Astrocyte (in vitro differentiated cells and primary cell): ENCODE measurements around the gene CCDC187. TPM values are rescaled to one million over a fixed set of nuclear protein-coding genes. Genes with fewer than 3 reads are reported as not detected.

Experiments used
- DNase-seq: peaks from one replicate; pipeline ENCODE4 v3.0.0-alpha.2; 2010; ENCODE audit warnings: low read depth
- FAIRE-seq: peaks from 2 replicates; lab custom pipeline; 2011; peaks lifted over from hg19 to GRCh38; lab: Jason Lieb, UNC
- H2AFZ ChIP-seq: 2 replicates; pipeline ENCODE4 v1.6.0; 2012; ENCODE audit warnings: low read depth, low read length, inconsistent platforms
- H3K27ac ChIP-seq: 2 replicates; pipeline ENCODE4 v1.5.1; 2011; ENCODE audit warnings: low read depth, low read length, inconsistent platforms
- H3K27me3 ChIP-seq: 2 replicates; pipeline ENCODE4 v1.6.0; 2011; ENCODE audit warnings: low read length, inconsistent platforms; ENCODE audit not compliant: insufficient read depth
- H3K36me3 ChIP-seq: 2 replicates; pipeline ENCODE4 v1.5.1; 2011; ENCODE audit warnings: low read length, inconsistent platforms; ENCODE audit not compliant: insufficient read depth
- H3K4me1 ChIP-seq: 2 replicates; pipeline ENCODE4 v1.5.1; 2011; ENCODE audit warnings: low read length, inconsistent platforms; ENCODE audit not compliant: insufficient read depth
- H3K4me2 ChIP-seq: 2 replicates; pipeline ENCODE4 v1.6.0; 2012; ENCODE audit warnings: low read length, inconsistent platforms
- H3K4me3 ChIP-seq: 2 replicates; pipeline ENCODE4 v1.5.1; 2011; ENCODE audit warnings: low read depth, mild to moderate bottlenecking, low read length, inconsistent platforms; ENCODE audit not compliant: insufficient read depth
- H3K79me2 ChIP-seq: 2 replicates; pipeline ENCODE4 v1.6.0; 2012; ENCODE audit warnings: mild to moderate bottlenecking, low read length, inconsistent platforms; ENCODE audit not compliant: insufficient read depth
- H3K9ac ChIP-seq: 2 replicates; pipeline ENCODE4 v1.6.0; 2012; ENCODE audit warnings: mild to moderate bottlenecking, low read length, inconsistent platforms
- H3K9me3 ChIP-seq: 2 replicates; pipeline ENCODE4 v1.5.1; 2012; ENCODE audit warnings: low read depth, mild to moderate bottlenecking, low read length, inconsistent platforms; ENCODE audit not compliant: insufficient read depth
- H4K20me1 ChIP-seq: 2 replicates; pipeline ENCODE4 v1.6.0; 2012; ENCODE audit warnings: low read length, inconsistent platforms; ENCODE audit not compliant: insufficient read depth
- H3K27ac Mint-ChIP-seq: one replicate; pipeline ENCODE4 v1.8.0; 2021; ENCODE audit warnings: mild to moderate bottlenecking, mixed read lengths; ENCODE audit not compliant: unreplicated experiment
- H3K27me3 Mint-ChIP-seq: one replicate; pipeline ENCODE4 v1.8.0; 2021; ENCODE audit warnings: low read depth, mixed read lengths; ENCODE audit not compliant: unreplicated experiment
- H3K36me3 Mint-ChIP-seq: one replicate; pipeline ENCODE4 v1.8.0; 2021; ENCODE audit warnings: low read depth, mixed read lengths; ENCODE audit not compliant: unreplicated experiment
- H3K4me1 Mint-ChIP-seq: one replicate; pipeline ENCODE4 v1.8.0; 2021; ENCODE audit warnings: low read depth, mixed read lengths; ENCODE audit not compliant: unreplicated experiment
- H3K4me3 Mint-ChIP-seq: one replicate; pipeline ENCODE4 v1.8.0; 2021; ENCODE audit warnings: mild to moderate bottlenecking, moderate library complexity, mixed read lengths; ENCODE audit not compliant: unreplicated experiment
- H3K9me3 Mint-ChIP-seq: one replicate; pipeline ENCODE4 v1.8.0; 2021; ENCODE audit warnings: mild to moderate bottlenecking, mixed read lengths; ENCODE audit not compliant: unreplicated experiment
- EZH2 ChIP-seq: IDR thresholded peaks from 2 replicates; pipeline ENCODE4 v1.6.1; 2012; ENCODE audit warnings: mild to moderate bottlenecking, low read length, inconsistent platforms; ENCODE audit not compliant: insufficient read depth
- total RNA-seq: library from RNA; stranded (reverse); gene quantifications from 2 replicates; pipeline ENCODE4 v1.2.1, GENCODE V29; 2021
- TF ChIP-seq, protein P1 (sequence below): IDR thresholded peaks from 2 replicates; pipeline ENCODE4 v1.5.1; 2011; ENCODE audit warnings: low read depth, mild to moderate bottlenecking, inconsistent platforms, low read length, moderate library complexity; ENCODE audit not compliant: insufficient read depth

Gene CCDC187
- total RNA-seq, 1 donor from 2014 or later = 0.09 TPM

DNA sequence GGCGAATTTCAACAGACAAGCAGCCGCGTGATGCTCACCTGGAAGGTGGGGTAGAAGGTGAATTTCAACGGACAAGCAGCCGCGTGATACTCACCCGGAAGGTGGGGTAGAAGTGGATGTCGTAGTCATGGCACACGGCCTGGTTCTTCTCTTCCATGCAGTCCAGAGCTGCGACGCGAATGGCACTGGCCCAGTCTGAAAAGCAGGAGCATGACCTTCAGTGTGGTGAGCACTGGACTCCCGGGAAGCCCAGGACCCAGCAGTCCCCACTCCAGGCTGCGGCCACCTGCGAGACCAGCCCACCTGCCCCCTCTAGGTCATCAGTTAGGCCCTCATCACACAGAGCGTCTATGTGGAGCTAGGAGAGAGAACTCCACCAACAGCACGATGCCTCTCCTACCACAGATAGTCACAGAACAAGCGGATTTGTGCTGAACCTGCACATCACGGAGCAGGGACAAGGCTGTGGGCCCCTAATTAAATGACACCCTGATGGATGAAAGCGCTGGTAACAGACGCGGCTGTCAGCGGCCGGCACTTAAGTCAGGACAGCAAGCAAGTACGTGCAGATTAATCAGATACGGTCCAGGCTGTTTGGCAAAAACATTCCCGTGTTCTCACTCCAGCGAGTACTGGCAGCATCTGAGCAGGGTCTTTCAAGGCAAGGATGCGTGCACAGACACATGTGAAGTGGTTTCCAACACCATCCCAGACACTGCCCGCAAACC is 77.0 kb downstream of the CCDC187 start:
- Mint-ChIP-seq H3K4me3 (no peak overlapping the region), H3K4me1 (peaks cover 10% of the 10 kb centered on the region), H3K9me3 (no peaks in the 10 kb centered on the region), H3K27ac (no peak overlapping the region), H3K36me3 (peaks cover 12% of the 10 kb centered on the region), H3K27me3 (no peaks in the 10 kb centered on the region)
- Histone ChIP-seq H2AFZ (no peak overlapping the region), H3K27me3 (no peaks in the 10 kb centered on the region), H3K9ac (no peak overlapping the region), H3K36me3 (no peaks in the 10 kb centered on the region), H4K20me1 (peaks cover 62% of the 10 kb centered on the region), H3K4me2 (no peak overlapping the region), H3K79me2 (peaks cover 23% of the 10 kb centered on the region), H3K9me3 (no peaks in the 10 kb centered on the region), H3K4me3 (no peak overlapping the region), H3K27ac (no peak overlapping the region), H3K4me1 (peaks cover 24% of the 10 kb centered on the region)
- DNase-seq = no peak
- FAIRE-seq = no peak
- TF ChIP-seq EZH2 = no peak
- TF ChIP-seq, protein P1, sequence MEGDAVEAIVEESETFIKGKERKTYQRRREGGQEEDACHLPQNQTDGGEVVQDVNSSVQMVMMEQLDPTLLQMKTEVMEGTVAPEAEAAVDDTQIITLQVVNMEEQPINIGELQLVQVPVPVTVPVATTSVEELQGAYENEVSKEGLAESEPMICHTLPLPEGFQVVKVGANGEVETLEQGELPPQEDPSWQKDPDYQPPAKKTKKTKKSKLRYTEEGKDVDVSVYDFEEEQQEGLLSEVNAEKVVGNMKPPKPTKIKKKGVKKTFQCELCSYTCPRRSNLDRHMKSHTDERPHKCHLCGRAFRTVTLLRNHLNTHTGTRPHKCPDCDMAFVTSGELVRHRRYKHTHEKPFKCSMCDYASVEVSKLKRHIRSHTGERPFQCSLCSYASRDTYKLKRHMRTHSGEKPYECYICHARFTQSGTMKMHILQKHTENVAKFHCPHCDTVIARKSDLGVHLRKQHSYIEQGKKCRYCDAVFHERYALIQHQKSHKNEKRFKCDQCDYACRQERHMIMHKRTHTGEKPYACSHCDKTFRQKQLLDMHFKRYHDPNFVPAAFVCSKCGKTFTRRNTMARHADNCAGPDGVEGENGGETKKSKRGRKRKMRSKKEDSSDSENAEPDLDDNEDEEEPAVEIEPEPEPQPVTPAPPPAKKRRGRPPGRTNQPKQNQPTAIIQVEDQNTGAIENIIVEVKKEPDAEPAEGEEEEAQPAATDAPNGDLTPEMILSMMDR = no peak

DNA sequence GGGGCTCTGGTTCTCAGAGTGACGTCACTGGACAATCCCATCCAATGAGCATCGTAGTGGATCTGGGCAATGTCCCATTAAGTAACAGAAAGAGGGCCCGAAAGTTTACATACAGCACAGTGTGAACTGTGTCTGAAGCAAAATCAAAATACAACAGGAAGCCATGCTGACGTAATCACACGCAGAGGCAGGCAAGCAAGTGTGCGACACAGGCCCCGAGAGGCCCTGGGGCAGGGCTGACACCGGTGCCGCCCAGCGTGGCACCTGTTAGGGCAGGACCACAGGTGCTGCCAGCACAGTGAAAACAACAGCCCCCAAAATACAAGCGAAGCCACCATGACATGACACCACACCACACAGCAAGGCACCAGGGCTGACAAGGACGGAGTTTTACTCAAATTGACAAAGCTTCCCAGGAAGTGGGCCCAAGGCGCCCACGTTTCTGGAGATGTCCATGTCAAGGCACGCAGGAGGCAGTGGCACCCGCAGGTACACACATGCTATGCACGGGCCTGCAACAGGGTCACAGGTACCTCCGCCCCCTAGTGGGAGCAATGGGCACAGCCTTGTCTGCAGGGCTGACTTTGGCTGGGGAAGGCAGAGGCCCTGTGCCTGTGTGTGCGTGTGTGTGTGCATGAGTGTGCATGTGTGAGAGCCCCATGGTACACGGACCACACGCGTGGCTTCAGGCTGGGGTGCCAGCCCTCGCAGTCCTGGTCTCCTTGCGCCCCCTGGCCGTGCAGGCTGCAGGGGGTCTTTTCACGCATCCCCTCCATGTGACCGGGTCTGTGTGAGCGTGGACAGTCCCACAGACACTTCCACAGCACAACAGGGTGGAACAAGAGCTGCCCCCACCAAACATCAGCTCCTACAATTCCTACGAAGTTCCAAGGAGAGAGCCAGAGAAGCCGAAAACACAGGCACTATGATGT is 77.9 kb downstream of the CCDC187 start:
- Mint-ChIP-seq H3K4me3 (no peak overlapping the region), H3K27me3 (no peaks in the 10 kb centered on the region), H3K36me3 (peaks cover 15% of the 10 kb centered on the region), H3K27ac (no peak overlapping the region), H3K4me1 (peaks cover 10% of the 10 kb centered on the region), H3K9me3 (no peaks in the 10 kb centered on the region)
- H3K9ac ChIP-seq = no peak overlapping the region
- no peaks in the 10 kb centered on the region for H3K9me3 ChIP-seq
- H3K27me3 ChIP-seq = no peaks in the 10 kb centered on the region
- no peak overlapping the region for H3K4me2 ChIP-seq
- no peak for FAIRE-seq
- no peak overlapping the region for H3K4me3 ChIP-seq
- H3K4me1 ChIP-seq = peaks cover 24% of the 10 kb centered on the region
- TF ChIP-seq, protein P1 = peak; percentile 75
- no peak for TF ChIP-seq EZH2
- peaks cover 64% of the 10 kb centered on the region for H4K20me1 ChIP-seq
- H3K79me2 ChIP-seq = peaks cover 23% of the 10 kb centered on the region
- H2AFZ ChIP-seq = no peak overlapping the region
- no peak overlapping the region for H3K27ac ChIP-seq
- no peaks in the 10 kb centered on the region for H3K36me3 ChIP-seq
- DNase-seq = peak; percentile 10
